WTC11 (cell line): ENCODE measurements around the gene C18orf32. TPM values are rescaled to one million over a fixed set of nuclear protein-coding genes. Genes with fewer than 3 reads are reported as not detected.

Source experiments
- ATAC-seq: fragments of 200-7000 bp; cut with Tn5 transposase; 2 replicates; pipeline ENCODE4 v1.10.0; 2021; ENCODE audit warnings: mild to moderate bottlenecking, moderate library complexity
- CTCF ChIA-PET: fragments of 300-600 bp; sonication (Branson Sonifier 250); formaldehyde crosslinking; loops from one replicate; lab custom pipeline; 2021; ENCODE audit warnings: antibody characterized with exemption; lab: Charles Lee
- POLR2A ChIA-PET: fragments of 350-600 bp; sonication (Branson Sonifier 250); formaldehyde crosslinking; loops from one replicate; lab custom pipeline; 2021; ENCODE audit warnings: antibody characterized with exemption; lab: Charles Lee
- DNase-seq: peaks from one replicate; pipeline ENCODE4 v3.0.0; 2021; ENCODE audit warnings: low spot score
- H3K27ac Mint-ChIP-seq: 2 replicates; pipeline ENCODE4 v1.8.0; 2021; ENCODE audit warnings: mixed read lengths
- H3K27me3 Mint-ChIP-seq: 2 replicates; pipeline ENCODE4 v1.8.0; 2021; ENCODE audit warnings: low read depth, mild to moderate bottlenecking, moderate library complexity, mixed read lengths
- H3K36me3 Mint-ChIP-seq: 2 replicates; pipeline ENCODE4 v1.8.0; 2021; ENCODE audit warnings: mixed read lengths
- H3K4me1 Mint-ChIP-seq: 2 replicates; pipeline ENCODE4 v1.8.0; 2022; ENCODE audit warnings: mixed read lengths
- H3K4me3 Mint-ChIP-seq: 2 replicates; pipeline ENCODE4 v1.8.0; 2021; ENCODE audit warnings: mild to moderate bottlenecking, moderate library complexity, mixed read lengths
- H3K9me3 Mint-ChIP-seq: 2 replicates; pipeline ENCODE4 v1.8.0; 2021; ENCODE audit warnings: mixed read lengths
- E2F5 ChIP-seq: sonication (generic); formaldehyde crosslinking; IDR thresholded peaks from 2 replicates; pipeline ENCODE4 v1.8.1; 2022; ENCODE audit warnings: mild to moderate bottlenecking, moderate library complexity, missing genetic modification reagents
- ELF4 ChIP-seq: sonication (generic); formaldehyde crosslinking; IDR thresholded peaks from 2 replicates; pipeline ENCODE4 v1.8.1; 2022; ENCODE audit warnings: low read depth, mild to moderate bottlenecking, moderate library complexity, missing genetic modification reagents
- FOXJ3 ChIP-seq: sonication (generic); formaldehyde crosslinking; IDR thresholded peaks from 2 replicates; pipeline ENCODE4 v1.9.0; 2021; ENCODE audit warnings: missing genetic modification reagents, mild to moderate bottlenecking, borderline replicate concordance
- FOXP1 ChIP-seq: sonication (generic); formaldehyde crosslinking; IDR thresholded peaks from 2 replicates; pipeline ENCODE4 v1.8.0; 2022; ENCODE audit warnings: missing genetic modification reagents, mild to moderate bottlenecking, moderate library complexity, borderline replicate concordance
- GRHL2 ChIP-seq: fragments of 250-450 bp; sonication (Bioruptor Pico); IDR thresholded peaks from 2 replicates; pipeline ENCODE4 v1.8.0; 2022; ENCODE audit warnings: mild to moderate bottlenecking, moderate library complexity; ENCODE audit not compliant: insufficient replicate concordance, severe bottlenecking
- IRF1 ChIP-seq: sonication (generic); formaldehyde crosslinking; IDR thresholded peaks from 2 replicates; pipeline ENCODE4 v1.8.0; 2023; ENCODE audit warnings: missing genetic modification reagents
- IRF2 ChIP-seq: sonication (generic); formaldehyde crosslinking; IDR thresholded peaks from 2 replicates; pipeline ENCODE4 v1.8.0; 2022; ENCODE audit warnings: low read depth, missing genetic modification reagents, borderline replicate concordance
- JAZF1 ChIP-seq: fragments of 250-450 bp; sonication (Bioruptor Pico); IDR thresholded peaks from 2 replicates; pipeline ENCODE4 v1.9.0; 2021; ENCODE audit warnings: moderate library complexity, mild to moderate bottlenecking, inconsistent platforms
- JUN ChIP-seq: sonication (generic); formaldehyde crosslinking; IDR thresholded peaks from 2 replicates; pipeline ENCODE4 v1.8.0; 2023; ENCODE audit warnings: mild to moderate bottlenecking, missing genetic modification reagents
- NR1H2 ChIP-seq: sonication (generic); formaldehyde crosslinking; IDR thresholded peaks from 2 replicates; pipeline ENCODE4 v1.9.0; 2021; ENCODE audit warnings: mild to moderate bottlenecking, moderate library complexity, missing genetic modification reagents
- NR3C1 ChIP-seq: sonication (generic); formaldehyde crosslinking; conservative IDR thresholded peaks from 2 replicates; pipeline ENCODE4 v1.8.1; 2023; ENCODE audit warnings: low read depth, mild to moderate bottlenecking, missing genetic modification reagents
- RELA ChIP-seq: sonication (generic); formaldehyde crosslinking; IDR thresholded peaks from 2 replicates; pipeline ENCODE4 v1.8.1; 2022; ENCODE audit warnings: missing genetic modification reagents, mild to moderate bottlenecking, borderline replicate concordance
- SMAD4 ChIP-seq: sonication (generic); formaldehyde crosslinking; IDR thresholded peaks from 2 replicates; pipeline ENCODE4 v1.8.0; 2022; ENCODE audit warnings: mild to moderate bottlenecking, missing genetic modification reagents
- TEAD4 ChIP-seq: sonication (generic); formaldehyde crosslinking; IDR thresholded peaks from 2 replicates; pipeline ENCODE4 v1.8.0; 2022; ENCODE audit warnings: mild to moderate bottlenecking, missing genetic modification reagents
- ZBTB21 ChIP-seq: sonication (generic); formaldehyde crosslinking; IDR thresholded peaks from 2 replicates; pipeline ENCODE4 v1.8.1; 2023; ENCODE audit warnings: mild to moderate bottlenecking, missing genetic modification reagents, borderline replicate concordance
- ZBTB43 ChIP-seq: sonication (generic); formaldehyde crosslinking; IDR thresholded peaks from 2 replicates; pipeline ENCODE4 v1.8.1; 2023; ENCODE audit warnings: mild to moderate bottlenecking, missing genetic modification reagents
- ZNF121 ChIP-seq: sonication (generic); formaldehyde crosslinking; IDR thresholded peaks from 2 replicates; pipeline ENCODE4 v1.8.0; 2023; ENCODE audit warnings: missing genetic modification reagents
- ZNF263 ChIP-seq: sonication (generic); formaldehyde crosslinking; IDR thresholded peaks from 2 replicates; pipeline ENCODE4 v1.8.1; 2022; ENCODE audit warnings: low read depth, mild to moderate bottlenecking, moderate library complexity, missing genetic modification reagents
- ZNF396 ChIP-seq: fragments of 250-450 bp; sonication (Bioruptor Pico); IDR thresholded peaks from 2 replicates; pipeline ENCODE4 v1.8.0; 2021; ENCODE audit warnings: mild to moderate bottlenecking, moderate library complexity, borderline replicate concordance
- ZNF423 ChIP-seq: fragments of 250-450 bp; sonication (Bioruptor Pico); IDR thresholded peaks from 2 replicates; pipeline ENCODE4 v2.1.2; 2022; ENCODE audit warnings: mild to moderate bottlenecking, moderate library complexity
- ZNF532 ChIP-seq: fragments of 250-450 bp; sonication (Bioruptor Pico); IDR thresholded peaks from 2 replicates; pipeline ENCODE4 v1.9.0; 2021; ENCODE audit warnings: mild to moderate bottlenecking, borderline replicate concordance
- total RNA-seq: library from RNA; stranded (reverse); gene quantifications from 3 replicates; pipeline ENCODE4 v1.2.3, GENCODE V29; 2021
- TF ChIP-seq, protein P1 (sequence below): sonication (generic); formaldehyde crosslinking; IDR thresholded peaks from 2 replicates; pipeline ENCODE4 v1.8.1; 2023; ENCODE audit warnings: mild to moderate bottlenecking, missing genetic modification reagents, borderline replicate concordance
- TF ChIP-seq, protein P2 (sequence below): fragments of 250-450 bp; sonication (Bioruptor Pico); IDR thresholded peaks from 2 replicates; pipeline ENCODE4 v1.9.0; 2021; ENCODE audit warnings: mild to moderate bottlenecking

Gene C18orf32
- total RNA-seq, 1 experiment from 2014 or later = 32.1 TPM

GRCh38 chr18:49491857-49492693, 5.0 kb upstream of the C18orf32 start, which contains the start of gene RPL17:
Gene RPL17, minus strand, starts transcription at chr18:49492465.
- CTCF ChIA-PET = no interaction called here
- ATAC-seq (peak; percentile 80), DNase-seq (peak; percentile 89)
- Mint-ChIP-seq H3K4me3 (peak within 1 kb of the TSS; percentile 99), H3K36me3 (peaks cover 46% of the 10 kb centered on the region), H3K27ac (peak within 1 kb of the TSS; percentile 99), H3K27me3 (no peaks in the 10 kb centered on the region), H3K9me3 (no peaks in the 10 kb centered on the region), H3K4me1 (peaks cover 66% of the 10 kb centered on the region)
- POLR2A ChIA-PET = no interaction called here
- TF ChIP-seq IRF1 (CRISPR knock-in tag) = no peak
- TF ChIP-seq ZBTB21 = 0 out of 2 replicates have a peak, but pooled peaks have one; percentile 70
- TF ChIP-seq, protein P1, sequence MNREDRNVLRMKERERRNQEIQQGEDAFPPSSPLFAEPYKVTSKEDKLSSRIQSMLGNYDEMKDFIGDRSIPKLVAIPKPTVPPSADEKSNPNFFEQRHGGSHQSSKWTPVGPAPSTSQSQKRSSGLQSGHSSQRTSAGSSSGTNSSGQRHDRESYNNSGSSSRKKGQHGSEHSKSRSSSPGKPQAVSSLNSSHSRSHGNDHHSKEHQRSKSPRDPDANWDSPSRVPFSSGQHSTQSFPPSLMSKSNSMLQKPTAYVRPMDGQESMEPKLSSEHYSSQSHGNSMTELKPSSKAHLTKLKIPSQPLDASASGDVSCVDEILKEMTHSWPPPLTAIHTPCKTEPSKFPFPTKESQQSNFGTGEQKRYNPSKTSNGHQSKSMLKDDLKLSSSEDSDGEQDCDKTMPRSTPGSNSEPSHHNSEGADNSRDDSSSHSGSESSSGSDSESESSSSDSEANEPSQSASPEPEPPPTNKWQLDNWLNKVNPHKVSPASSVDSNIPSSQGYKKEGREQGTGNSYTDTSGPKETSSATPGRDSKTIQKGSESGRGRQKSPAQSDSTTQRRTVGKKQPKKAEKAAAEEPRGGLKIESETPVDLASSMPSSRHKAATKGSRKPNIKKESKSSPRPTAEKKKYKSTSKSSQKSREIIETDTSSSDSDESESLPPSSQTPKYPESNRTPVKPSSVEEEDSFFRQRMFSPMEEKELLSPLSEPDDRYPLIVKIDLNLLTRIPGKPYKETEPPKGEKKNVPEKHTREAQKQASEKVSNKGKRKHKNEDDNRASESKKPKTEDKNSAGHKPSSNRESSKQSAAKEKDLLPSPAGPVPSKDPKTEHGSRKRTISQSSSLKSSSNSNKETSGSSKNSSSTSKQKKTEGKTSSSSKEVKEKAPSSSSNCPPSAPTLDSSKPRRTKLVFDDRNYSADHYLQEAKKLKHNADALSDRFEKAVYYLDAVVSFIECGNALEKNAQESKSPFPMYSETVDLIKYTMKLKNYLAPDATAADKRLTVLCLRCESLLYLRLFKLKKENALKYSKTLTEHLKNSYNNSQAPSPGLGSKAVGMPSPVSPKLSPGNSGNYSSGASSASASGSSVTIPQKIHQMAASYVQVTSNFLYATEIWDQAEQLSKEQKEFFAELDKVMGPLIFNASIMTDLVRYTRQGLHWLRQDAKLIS (CRISPR knock-in tag) = no peak
- peak; percentile 61 for TF ChIP-seq FOXP1 (CRISPR knock-in tag)
- TF ChIP-seq GRHL2 (CRISPR knock-in tag) = no peak
- TF ChIP-seq ZNF396 (CRISPR knock-in tag) = no peak
- no peak for TF ChIP-seq NR3C1 (CRISPR knock-in tag)
- no peak for TF ChIP-seq E2F5 (CRISPR knock-in tag)
- no peak for TF ChIP-seq NR1H2 (CRISPR knock-in tag)
- TF ChIP-seq ZNF423 (CRISPR knock-in tag) = no peak
- 0 out of 2 replicates have a peak, but pooled peaks have one; percentile 73 for TF ChIP-seq ZNF532 (CRISPR knock-in tag)
- no peak for TF ChIP-seq RELA (CRISPR knock-in tag)
- TF ChIP-seq IRF2 = no peak
- TF ChIP-seq JAZF1 (CRISPR knock-in tag) = no peak
- no peak for TF ChIP-seq ZNF121
- TF ChIP-seq ELF4 (CRISPR knock-in tag) = no peak
- TF ChIP-seq SMAD4 = no peak
- no peak; the same call in 1 of the 2 replicates for TF ChIP-seq FOXJ3 (CRISPR knock-in tag)
- no peak for TF ChIP-seq ZNF263
- no peak for TF ChIP-seq TEAD4 (CRISPR knock-in tag)
- 0 out of 2 replicates have a peak, but pooled peaks have one; percentile 52 for TF ChIP-seq ZBTB43 (CRISPR knock-in tag)
- TF ChIP-seq JUN (CRISPR knock-in tag) = no peak
- TF ChIP-seq, protein P2, sequence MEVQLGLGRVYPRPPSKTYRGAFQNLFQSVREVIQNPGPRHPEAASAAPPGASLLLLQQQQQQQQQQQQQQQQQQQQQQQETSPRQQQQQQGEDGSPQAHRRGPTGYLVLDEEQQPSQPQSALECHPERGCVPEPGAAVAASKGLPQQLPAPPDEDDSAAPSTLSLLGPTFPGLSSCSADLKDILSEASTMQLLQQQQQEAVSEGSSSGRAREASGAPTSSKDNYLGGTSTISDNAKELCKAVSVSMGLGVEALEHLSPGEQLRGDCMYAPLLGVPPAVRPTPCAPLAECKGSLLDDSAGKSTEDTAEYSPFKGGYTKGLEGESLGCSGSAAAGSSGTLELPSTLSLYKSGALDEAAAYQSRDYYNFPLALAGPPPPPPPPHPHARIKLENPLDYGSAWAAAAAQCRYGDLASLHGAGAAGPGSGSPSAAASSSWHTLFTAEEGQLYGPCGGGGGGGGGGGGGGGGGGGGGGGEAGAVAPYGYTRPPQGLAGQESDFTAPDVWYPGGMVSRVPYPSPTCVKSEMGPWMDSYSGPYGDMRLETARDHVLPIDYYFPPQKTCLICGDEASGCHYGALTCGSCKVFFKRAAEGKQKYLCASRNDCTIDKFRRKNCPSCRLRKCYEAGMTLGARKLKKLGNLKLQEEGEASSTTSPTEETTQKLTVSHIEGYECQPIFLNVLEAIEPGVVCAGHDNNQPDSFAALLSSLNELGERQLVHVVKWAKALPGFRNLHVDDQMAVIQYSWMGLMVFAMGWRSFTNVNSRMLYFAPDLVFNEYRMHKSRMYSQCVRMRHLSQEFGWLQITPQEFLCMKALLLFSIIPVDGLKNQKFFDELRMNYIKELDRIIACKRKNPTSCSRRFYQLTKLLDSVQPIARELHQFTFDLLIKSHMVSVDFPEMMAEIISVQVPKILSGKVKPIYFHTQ = 0 out of 2 replicates have a peak, but pooled peaks have one; percentile 51
